Measurements from ENCODE around the gene OR10A4. TPM values are rescaled to one million over a fixed set of nuclear protein-coding genes. Genes with fewer than 3 reads are reported as not detected.

The OR10A4 gene, protein sequence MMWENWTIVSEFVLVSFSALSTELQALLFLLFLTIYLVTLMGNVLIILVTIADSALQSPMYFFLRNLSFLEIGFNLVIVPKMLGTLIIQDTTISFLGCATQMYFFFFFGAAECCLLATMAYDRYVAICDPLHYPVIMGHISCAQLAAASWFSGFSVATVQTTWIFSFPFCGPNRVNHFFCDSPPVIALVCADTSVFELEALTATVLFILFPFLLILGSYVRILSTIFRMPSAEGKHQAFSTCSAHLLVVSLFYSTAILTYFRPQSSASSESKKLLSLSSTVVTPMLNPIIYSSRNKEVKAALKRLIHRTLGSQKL
- not detected in 2 replicates for total RNA-seq (ENCODE audit: low replicate concordance)

DNA sequence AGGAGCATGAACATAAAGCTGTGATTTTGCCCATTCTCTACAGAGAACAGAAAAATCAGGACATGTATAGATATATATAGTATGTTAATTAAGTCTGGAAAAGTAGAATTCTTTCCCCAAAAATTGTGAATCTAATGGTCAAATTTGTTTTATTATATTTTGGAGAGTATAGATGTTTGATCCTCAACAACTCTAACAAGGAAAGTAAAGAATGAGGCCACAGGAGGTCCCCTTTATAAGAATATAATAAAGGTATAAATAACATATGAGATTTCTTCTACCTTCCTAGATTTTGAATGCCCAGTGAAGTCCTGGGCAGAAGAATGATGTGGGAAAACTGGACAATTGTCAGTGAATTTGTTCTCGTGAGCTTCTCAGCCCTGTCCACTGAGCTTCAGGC lies at the start of gene OR10A4:
TSS of gene OR10A4 (plus strand) at position 301 of the 400 bp plus-strand sequence. CDS start at position 324, 23 bp downstream.

DNA sequence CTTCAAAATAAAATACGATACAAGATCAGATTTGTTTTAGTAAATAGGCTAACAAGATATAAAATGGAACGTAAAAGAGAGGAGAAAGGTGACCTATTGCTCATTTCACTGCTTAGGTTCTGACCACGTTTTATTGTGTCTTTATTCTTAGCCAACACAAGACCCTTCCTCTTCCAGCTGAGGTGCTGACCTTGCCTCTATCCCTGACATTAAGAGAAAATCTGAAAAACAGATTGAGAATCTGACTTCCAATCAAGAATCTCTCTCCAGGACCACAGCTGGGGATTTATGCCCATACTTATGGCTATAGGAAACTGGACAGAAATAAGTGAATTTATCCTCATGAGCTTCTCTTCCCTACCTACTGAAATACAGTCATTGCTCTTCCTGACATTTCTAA lies 31.0 kb upstream of the OR10A4 start, which contains the start of gene OR10A5:
TSS of gene OR10A5 (plus strand) at position 301 of the 400 bp plus-strand sequence. CDS start at position 301, 0 bp downstream.

DNA sequence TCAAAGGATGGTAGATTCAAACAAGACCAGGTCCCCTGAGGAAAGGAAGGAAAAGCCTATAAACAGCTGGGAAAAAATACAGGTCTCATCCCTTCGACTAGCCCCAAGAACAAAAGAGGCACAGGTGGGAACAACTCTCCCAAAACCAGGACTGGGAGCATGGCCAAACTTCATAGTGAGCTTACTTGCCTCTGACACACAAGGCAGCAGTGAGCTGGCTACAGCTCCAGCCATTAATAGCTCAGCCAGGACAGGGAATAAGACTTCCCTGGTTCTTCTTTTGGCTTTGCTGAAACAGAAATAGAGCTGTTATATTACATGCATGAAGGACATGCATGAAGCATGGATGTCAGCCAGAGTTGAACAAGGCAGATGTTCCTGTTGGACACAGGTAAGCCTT lies 13.5 kb upstream of the OR10A4 start, which contains the start of gene OR10A2:
TSS of gene OR10A2 (plus strand) at position 97 of the 400 bp plus-strand sequence. CDS start 6,698 bp downstream, outside the sequence.

DNA sequence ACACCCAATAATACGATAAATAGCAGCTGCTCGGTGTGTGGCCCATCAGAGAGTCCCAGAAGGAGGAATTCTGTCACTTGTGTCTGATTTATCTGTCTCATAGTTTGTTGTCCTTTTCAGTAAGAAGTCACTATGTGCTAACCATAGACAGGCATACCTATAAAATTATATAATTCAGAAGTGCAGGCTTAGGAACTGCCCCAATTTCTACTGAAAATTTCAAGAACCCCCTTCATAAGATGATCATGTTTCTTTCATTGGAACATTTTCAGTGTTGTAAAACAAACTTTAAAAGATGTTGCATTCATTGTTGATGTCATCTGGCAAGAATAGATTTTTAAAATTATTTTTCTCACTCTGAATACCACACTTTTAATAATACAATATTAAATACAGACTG lies 16.0 kb downstream of the OR10A4 start, which contains the start of gene OR2D2:
TSS of gene OR2D2 (minus strand) at position 101 of the 400 bp plus-strand sequence. CDS start at position 101, 0 bp downstream.

DNA sequence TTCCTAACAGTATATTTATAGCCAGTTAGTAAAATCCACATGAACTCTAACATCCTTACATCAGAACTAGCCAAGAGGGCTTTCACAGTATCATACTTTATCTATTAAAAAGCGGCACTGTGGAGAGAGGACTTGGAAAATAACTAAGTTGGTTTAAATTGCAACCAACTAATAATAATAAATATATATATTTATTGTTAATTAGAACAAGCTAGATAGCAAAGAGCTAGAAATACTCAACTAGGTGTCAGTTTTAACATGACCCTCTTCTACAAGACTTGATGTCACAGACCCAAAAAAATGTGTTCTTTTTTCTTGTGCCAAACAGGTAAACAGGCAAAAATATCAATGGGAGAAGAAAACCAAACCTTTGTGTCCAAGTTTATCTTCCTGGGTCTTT lies 44.3 kb downstream of the OR10A4 start, which contains the start of gene OR2D3:
TSS of gene OR2D3 (plus strand) at position 301 of the 400 bp plus-strand sequence. CDS start at position 301, 0 bp downstream.

DNA sequence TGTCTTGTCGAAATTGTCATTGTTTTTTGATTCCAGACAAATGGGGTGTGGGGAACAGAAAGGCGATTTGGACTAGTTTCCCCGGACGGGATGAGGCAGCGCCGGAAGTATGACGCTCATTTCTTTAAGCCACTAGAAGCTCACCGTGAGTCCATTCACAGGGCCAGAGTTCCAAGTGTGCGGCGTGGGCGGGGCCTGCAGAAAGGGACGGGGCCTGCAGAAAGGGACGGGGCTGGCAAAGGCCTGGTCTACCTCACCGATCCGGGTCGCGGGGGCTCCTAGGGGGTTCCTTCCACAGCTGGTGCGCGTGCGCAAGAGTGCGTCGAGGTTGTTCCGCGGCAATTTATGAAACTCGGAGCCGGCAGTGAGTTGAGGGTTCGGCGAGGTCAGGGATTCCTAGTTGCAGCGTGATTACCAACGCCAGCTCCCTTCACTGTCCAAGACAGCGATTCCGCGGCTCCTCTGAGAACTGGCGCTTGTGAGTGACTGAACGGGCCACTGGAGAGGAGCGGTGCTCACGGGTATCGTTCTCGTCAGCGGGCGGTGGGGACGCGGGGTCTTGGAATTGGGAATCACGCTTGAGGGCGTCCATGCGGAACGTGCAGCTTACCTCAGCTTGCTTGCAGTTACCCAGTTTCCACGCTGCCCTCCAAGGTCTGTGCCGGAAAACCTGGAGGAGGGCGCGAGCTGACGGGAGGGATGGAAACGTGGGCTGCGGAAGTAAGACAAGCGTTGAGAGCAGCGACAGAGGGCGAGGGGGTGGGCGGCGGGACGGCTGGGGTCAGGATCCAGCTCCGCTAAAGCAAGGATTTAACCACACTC lies 50.0 kb downstream of the OR10A4 start, which contains the start of gene ZNF215:
TSS of gene ZNF215 (plus strand) at position 219 of the 822 bp plus-strand sequence. CDS start 5,847 bp downstream, outside the sequence.

Other genes with a start within 250 kb of the OR10A4 start
- gene DCHS1, start 220.8 kb upstream of the OR10A4 start, total RNA-seq (ENCODE audit: low replicate concordance), result 2.1 and 4.0 TPM in 2 replicates
- gene MRPL17, start 193.3 kb upstream of the OR10A4 start, total RNA-seq (ENCODE audit: low replicate concordance), result 62.2 and 84.8 TPM in 2 replicates
- 0.08 TPM in 1 of 2 replicates, not detected in the other for gene OR2AG2, start 104.6 kb upstream of the OR10A4 start, total RNA-seq (ENCODE audit: low replicate concordance)
- not detected in 2 replicates for gene OR2AG1, start 93.6 kb upstream of the OR10A4 start, total RNA-seq (ENCODE audit: low replicate concordance)
- 0.12 and 0.15 TPM in 2 replicates for gene OR6A2, start 76.9 kb upstream of the OR10A4 start, total RNA-seq (ENCODE audit: low replicate concordance)
- gene OR10A5, start 30.9 kb upstream of the OR10A4 start, total RNA-seq (ENCODE audit: low replicate concordance), result not detected in 2 replicates
- gene OR10A2, start 13.6 kb upstream of the OR10A4 start, total RNA-seq (ENCODE audit: low replicate concordance), result not detected in 2 replicates
- 0.15 TPM in 1 of 2 replicates, not detected in the other for gene OR2D2, start 15.9 kb downstream of the OR10A4 start, total RNA-seq (ENCODE audit: low replicate concordance)
- gene OR2D3, start 44.4 kb downstream of the OR10A4 start, total RNA-seq (ENCODE audit: low replicate concordance), result not detected in 2 replicates
- 1.3 and 4.2 TPM in 2 replicates for gene ZNF215, start 49.8 kb downstream of the OR10A4 start, total RNA-seq (ENCODE audit: low replicate concordance)
- 4.4 and 13.8 TPM in 2 replicates for gene ZNF214, start 143.7 kb downstream of the OR10A4 start, total RNA-seq (ENCODE audit: low replicate concordance)
- 0.08 TPM in 1 of 2 replicates, not detected in the other for gene NLRP14, start 143.9 kb downstream of the OR10A4 start, total RNA-seq (ENCODE audit: low replicate concordance)
- gene RBMXL2, start 212.4 kb downstream of the OR10A4 start, total RNA-seq (ENCODE audit: low replicate concordance), result 0.08 TPM in 1 of 2 replicates, not detected in the other

All from smooth muscle cell of the coronary artery (primary cell).